ENCODE data around the gene ARID1B. TPM values are rescaled to one million over a fixed set of nuclear protein-coding genes. Genes with fewer than 3 reads are reported as not detected.

ARID1B gene
- total RNA-seq, 2 donors from 2014 or later, result 92.3 to 129 TPM

GRCh38 chr6:157047328-157047727 lies 270.1 kb downstream of the ARID1B start:
- no peaks in the 10 kb centered on the region for H3K27me3 Mint-ChIP-seq
- no peak overlapping the region for H3K4me3 Mint-ChIP-seq
- peaks cover 5 to 8% of the 10 kb centered on the region in 2 donors for H3K4me1 Mint-ChIP-seq (ENCODE audit: low read depth in 2 of 2)
- no peak overlapping the region for H3K27ac Mint-ChIP-seq
- ATAC-seq (no peak), DNase-seq (ENCODE audit: low spot score) (no peak)
- H3K36me3 Mint-ChIP-seq, result no peaks in the 10 kb centered on the region
- no peaks in the 10 kb centered on the region for H3K9me3 Mint-ChIP-seq

- Mint-ChIP-seq H3K36me3 (no peaks in the 10 kb centered on the region), H3K4me3 (no peak overlapping the region), H3K4me1 (ENCODE audit: low read depth in 2 of 2) (peaks cover 5 to 8% of the 10 kb centered on the region in 2 donors), H3K9me3 (no peaks in the 10 kb centered on the region), H3K27me3 (no peaks in the 10 kb centered on the region), H3K27ac (no peak overlapping the region)
- ATAC-seq (no peak), DNase-seq (ENCODE audit: low spot score) (no peak)
Measured at GRCh38 chr6:157047951-157048350, 270.8 kb downstream of the ARID1B start.

GRCh38 chr6:157049133-157049532 lies 272.0 kb downstream of the ARID1B start:
- Mint-ChIP-seq H3K27me3 (no peaks in the 10 kb centered on the region), H3K27ac (no peak overlapping the region), H3K4me3 (no peak overlapping the region), H3K9me3 (no peaks in the 10 kb centered on the region), H3K4me1 (ENCODE audit: low read depth in 2 of 2) (peaks cover 6 to 8% of the 10 kb centered on the region in 2 donors), H3K36me3 (no peaks in the 10 kb centered on the region)
- DNase-seq (ENCODE audit: low spot score) (no peak), ATAC-seq (no peak)

GRCh38 chr6:157050537-157051265 lies 273.5 kb downstream of the ARID1B start:
- H3K4me3 Mint-ChIP-seq, result no peak overlapping the region
- no peaks in the 10 kb centered on the region for H3K9me3 Mint-ChIP-seq
- H3K27ac Mint-ChIP-seq, result peak overlapping the region; percentile 3 to 9
- no peaks in the 10 kb centered on the region for H3K27me3 Mint-ChIP-seq
- DNase-seq (ENCODE audit: low spot score), result no peak
- no peaks in the 10 kb centered on the region for H3K36me3 Mint-ChIP-seq
- no peak for ATAC-seq
- peaks cover 22% of the 10 kb centered on the region in 2 donors for H3K4me1 Mint-ChIP-seq (ENCODE audit: low read depth in 2 of 2)

- ATAC-seq (peak; percentile 92 to 93), DNase-seq (ENCODE audit: low spot score) (no peak)
- peaks cover 34 to 42% of the 10 kb centered on the region in 2 donors for H3K4me1 Mint-ChIP-seq (ENCODE audit: low read depth in 2 of 2)
- peak overlapping the region; percentile 66 for H3K4me3 Mint-ChIP-seq
- no peaks in the 10 kb centered on the region for H3K27me3 Mint-ChIP-seq
- H3K27ac Mint-ChIP-seq, result peak overlapping the region; percentile 90 to 92
- H3K9me3 Mint-ChIP-seq, result no peaks in the 10 kb centered on the region
- H3K36me3 Mint-ChIP-seq, result no peaks in the 10 kb centered on the region
Measured at GRCh38 chr6:157054531-157054979, 277.4 kb downstream of the ARID1B start.

GRCh38 chr6:157055863-157056262 lies 278.7 kb downstream of the ARID1B start:
- no peak for ATAC-seq
- peak overlapping the region; percentile 90 to 92 for H3K27ac Mint-ChIP-seq
- no peaks in the 10 kb centered on the region for H3K36me3 Mint-ChIP-seq
- H3K9me3 Mint-ChIP-seq, result no peaks in the 10 kb centered on the region
- H3K27me3 Mint-ChIP-seq, result no peaks in the 10 kb centered on the region
- peak overlapping the region; percentile 66 for H3K4me3 Mint-ChIP-seq
- peaks cover 41 to 49% of the 10 kb centered on the region in 2 donors for H3K4me1 Mint-ChIP-seq (ENCODE audit: low read depth in 2 of 2)
- DNase-seq (ENCODE audit: low spot score), result no peak

- H3K4me3 Mint-ChIP-seq, result peak overlapping the region; percentile 66
Measured at GRCh38 chr6:157056275-157056674, 279.1 kb downstream of the ARID1B start.

GRCh38 chr6:157058574-157058973 lies 281.4 kb downstream of the ARID1B start:
- H3K4me1 Mint-ChIP-seq (ENCODE audit: low read depth in 2 of 2), result peaks cover 38 to 55% of the 10 kb centered on the region in 2 donors
- no peaks in the 10 kb centered on the region for H3K9me3 Mint-ChIP-seq
- H3K27ac Mint-ChIP-seq, result peak overlapping the region; percentile 45 to 56
- ATAC-seq (peak; percentile 28 to 54), DNase-seq (ENCODE audit: low spot score) (no peak)
- no peaks in the 10 kb centered on the region for H3K36me3 Mint-ChIP-seq
- H3K4me3 Mint-ChIP-seq, result peak overlapping the region; percentile 48
- no peaks in the 10 kb centered on the region for H3K27me3 Mint-ChIP-seq

More at GRCh38 chr6:157056275-157056674, 279.1 kb downstream of the ARID1B start:
- peak overlapping the region; percentile 90 to 92 for H3K27ac Mint-ChIP-seq
- DNase-seq (ENCODE audit: low spot score) (no peak), ATAC-seq (peak in 1 of 2 donors; percentile 36)
- H3K4me1 Mint-ChIP-seq (ENCODE audit: low read depth in 2 of 2), result peaks cover 38 to 47% of the 10 kb centered on the region in 2 donors
- no peaks in the 10 kb centered on the region for H3K9me3 Mint-ChIP-seq
- H3K36me3 Mint-ChIP-seq, result no peaks in the 10 kb centered on the region
- no peaks in the 10 kb centered on the region for H3K27me3 Mint-ChIP-seq

- Mint-ChIP-seq H3K27ac (peak overlapping the region in 1 of 2 donors; percentile 45), H3K9me3 (no peaks in the 10 kb centered on the region), H3K36me3 (no peaks in the 10 kb centered on the region), H3K27me3 (no peaks in the 10 kb centered on the region), H3K4me1 (ENCODE audit: low read depth in 2 of 2) (peaks cover 36 to 52% of the 10 kb centered on the region in 2 donors), H3K4me3 (no peak overlapping the region)
- no peak for DNase-seq (ENCODE audit: low spot score)
- ATAC-seq, result no peak
Measured at GRCh38 chr6:157059781-157060180, 282.6 kb downstream of the ARID1B start.

GRCh38 chr6:157060440-157060952 lies 283.3 kb downstream of the ARID1B start:
- H3K27me3 Mint-ChIP-seq, result no peaks in the 10 kb centered on the region
- DNase-seq (ENCODE audit: low spot score) (no peak), ATAC-seq (no peak)
- H3K4me3 Mint-ChIP-seq, result no peak overlapping the region
- no peaks in the 10 kb centered on the region for H3K9me3 Mint-ChIP-seq
- H3K36me3 Mint-ChIP-seq, result no peaks in the 10 kb centered on the region
- H3K27ac Mint-ChIP-seq, result no peak overlapping the region
- H3K4me1 Mint-ChIP-seq (ENCODE audit: low read depth in 2 of 2), result peaks cover 29 to 45% of the 10 kb centered on the region in 2 donors

GRCh38 chr6:157061770-157062594 lies 284.8 kb downstream of the ARID1B start:
- Mint-ChIP-seq H3K36me3 (no peaks in the 10 kb centered on the region), H3K9me3 (no peaks in the 10 kb centered on the region), H3K27ac (no peak overlapping the region), H3K4me3 (no peak overlapping the region), H3K4me1 (ENCODE audit: low read depth in 2 of 2) (peaks cover 26 to 46% of the 10 kb centered on the region in 2 donors), H3K27me3 (no peaks in the 10 kb centered on the region)
- DNase-seq (ENCODE audit: low spot score), result no peak
- no peak for ATAC-seq

- Mint-ChIP-seq H3K36me3 (no peaks in the 10 kb centered on the region), H3K9me3 (no peaks in the 10 kb centered on the region), H3K4me3 (no peak overlapping the region), H3K4me1 (ENCODE audit: low read depth in 2 of 2) (peaks cover 32 to 58% of the 10 kb centered on the region in 2 donors), H3K27me3 (no peaks in the 10 kb centered on the region), H3K27ac (no peak overlapping the region)
- DNase-seq (ENCODE audit: low spot score) (no peak), ATAC-seq (peak in 1 of 2 donors; percentile 52)
Measured at GRCh38 chr6:157063176-157063905, 286.2 kb downstream of the ARID1B start.

- Mint-ChIP-seq H3K36me3 (no peaks in the 10 kb centered on the region), H3K27me3 (no peaks in the 10 kb centered on the region), H3K4me1 (ENCODE audit: low read depth in 2 of 2) (peaks cover 30 to 59% of the 10 kb centered on the region in 2 donors), H3K9me3 (no peaks in the 10 kb centered on the region), H3K4me3 (no peak overlapping the region), H3K27ac (no peak overlapping the region)
- ATAC-seq, result no peak
- DNase-seq (ENCODE audit: low spot score), result no peak
Measured at GRCh38 chr6:157063923-157064322, 286.7 kb downstream of the ARID1B start.

All from natural killer cell treated with Interleukin-12 subunit alpha and Interleukin-12 subunit beta and Interleukin-15 and Interleukin-18, amount 100 ng/mL, for 72 hours (primary cell).